Caco-2 (cell line): ENCODE results near the gene FOXJ1. TPM values are rescaled to one million over a fixed set of nuclear protein-coding genes. Genes with fewer than 3 reads are reported as not detected.

Source experiments
- BruUV-seq: library from RNA; stranded (reverse); fragments of 400-500 nt; replicated peaks from 2 replicates; lab custom pipeline; 2021; lab: Mats Ljungman, UMichigan
- CTCF ChIA-PET: fragments of 300-600 bp; sonication (Branson Sonifier 250); formaldehyde crosslinking; loops from one replicate; lab custom pipeline; 2022; ENCODE audit warnings: antibody characterized with exemption; lab: Charles Lee
- POLR2A ChIA-PET: fragments of 300-600 bp; sonication (Branson Sonifier 250); formaldehyde crosslinking; loops from one replicate; lab custom pipeline; 2022; ENCODE audit warnings: antibody characterized with exemption; lab: Charles Lee
- DNase-seq, 2 experiments: peaks; one replicate each; pipeline versions ENCODE4 v3.0.0 to v3.0.0-alpha.2; 2020 to 2022
- H3K27me3 ChIP-seq: replicated peaks from 2 replicates; pipeline ENCODE4 v1.6.0; 2011; ENCODE audit warnings: low read length; ENCODE audit not compliant: control insufficient read depth, insufficient read depth
- H3K36me3 ChIP-seq: 2 replicates; pipeline ENCODE4 v1.5.1; 2011; ENCODE audit warnings: low read length; ENCODE audit not compliant: control insufficient read depth, insufficient read depth
- H3K4me1 ChIP-seq: fragments of 250-450 bp; sonication (Bioruptor Pico); 2 replicates; pipeline ENCODE4 v1.5.1; 2020; ENCODE audit warnings: mild to moderate bottlenecking
- H3K4me3 ChIP-seq: 2 replicates; pipeline ENCODE4 v1.5.1; 2011; ENCODE audit warnings: low read depth, mild to moderate bottlenecking, control low read depth, low read length
- H3K9me3 ChIP-seq: fragments of 250-450 bp; sonication (Bioruptor Pico); 2 replicates; pipeline ENCODE4 v1.5.1; 2020; ENCODE audit warnings: mild to moderate bottlenecking, moderate library complexity
- H3K27ac Mint-ChIP-seq: one replicate; pipeline ENCODE4 v1.8.0; 2022; ENCODE audit warnings: mixed read lengths; ENCODE audit not compliant: unreplicated experiment
- H3K27me3 Mint-ChIP-seq: one replicate; pipeline ENCODE4 v1.8.0; 2022; ENCODE audit warnings: mixed read lengths; ENCODE audit not compliant: insufficient read depth, unreplicated experiment
- H3K36me3 Mint-ChIP-seq: one replicate; pipeline ENCODE4 v1.8.0; 2022; ENCODE audit warnings: mild to moderate bottlenecking, mixed read lengths; ENCODE audit not compliant: insufficient read depth, unreplicated experiment
- H3K4me1 Mint-ChIP-seq: one replicate; pipeline ENCODE4 v1.8.0; 2022; ENCODE audit warnings: low read depth, mixed read lengths; ENCODE audit not compliant: unreplicated experiment
- H3K4me3 Mint-ChIP-seq: one replicate; pipeline ENCODE4 v1.8.0; 2022; ENCODE audit warnings: mild to moderate bottlenecking, moderate library complexity, mixed read lengths; ENCODE audit not compliant: unreplicated experiment
- H3K9me3 Mint-ChIP-seq: one replicate; pipeline ENCODE4 v1.8.0; 2022; ENCODE audit warnings: mixed read lengths; ENCODE audit not compliant: unreplicated experiment
- intact Hi-C: fragments of 100-400 bp; cut with micrococcal nuclease; formaldehyde crosslinking; loops from one replicate; pipeline ENCODE4 v1.10.0; 2022; ENCODE audit not compliant: unreplicated experiment
- total RNA-seq: library from RNA; stranded (reverse); gene quantifications from 2 replicates; pipeline ENCODE4 v1.2.3, GENCODE V29; 2022
- TF ChIP-seq, protein P1 (sequence below), 2 experiments: fragments of 200-600 bp in 1 of 2; IDR thresholded peaks; 1 replicate in 1 of 2; 2 replicates in 1 of 2; pipeline versions ENCODE4 v1.5.1 to v1.8.0; 2011 to 2022; ENCODE audit warnings: antibody characterized with exemption in 1 of 2, control low read depth in 1 of 2, inconsistent platforms in 1 of 2, low read depth in 1 of 2, low read length in 1 of 2, mild to moderate bottlenecking in 1 of 2, moderate library complexity in 1 of 2; ENCODE audit not compliant: insufficient read depth in 1 of 2, severe bottlenecking in 1 of 2, unreplicated experiment in 1 of 2

Gene FOXJ1
- total RNA-seq, 1 experiment from 2014 or later = 10.7 TPM

DNA sequence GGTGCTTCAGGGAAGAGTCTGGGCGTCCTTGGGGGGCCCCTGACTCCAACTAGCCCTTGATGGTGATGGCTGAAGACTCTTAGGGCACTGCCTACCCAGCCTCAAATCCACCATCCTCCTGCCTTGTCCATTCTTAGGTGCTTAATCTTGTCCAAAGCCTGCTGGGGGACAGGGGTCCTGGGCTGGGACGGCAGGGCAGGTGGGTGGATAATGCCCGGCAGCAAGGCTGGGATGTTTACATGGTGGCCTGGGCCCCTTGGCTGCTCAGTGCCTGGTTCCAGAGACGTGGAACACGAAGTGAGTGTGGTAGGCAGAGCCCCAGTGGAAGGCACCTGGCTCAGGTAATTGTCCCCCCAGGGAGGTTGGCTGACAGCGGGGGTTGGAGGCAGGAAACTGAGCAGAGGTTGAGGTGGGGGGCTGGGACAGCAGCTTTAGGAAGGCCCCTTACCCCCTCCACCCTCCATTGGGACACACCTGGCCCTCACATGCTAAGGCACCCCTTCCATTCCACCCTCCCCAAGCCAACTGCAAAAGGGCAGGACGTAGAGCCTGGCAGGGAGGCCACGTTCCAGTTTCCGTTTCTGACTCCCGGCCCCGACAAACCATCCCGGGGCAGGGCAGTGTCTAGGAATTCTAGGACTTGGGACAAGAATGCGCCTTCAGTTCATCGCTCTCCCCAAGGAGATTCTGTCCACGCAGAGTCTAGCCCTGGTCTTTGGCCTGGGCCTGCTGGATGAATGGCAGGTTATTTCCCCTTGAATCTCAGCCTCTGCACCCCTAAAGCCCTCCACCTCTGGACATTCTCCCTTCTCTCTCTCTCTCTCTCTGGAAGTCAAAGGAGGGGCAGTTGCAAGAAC is 1.9 kb downstream of the FOXJ1 start:
- BruUV-seq = TSS peak; percentile 65
- no peaks in the 10 kb centered on the region for H3K9me3 Mint-ChIP-seq
- Histone ChIP-seq H3K27me3 (no peaks in the 10 kb centered on the region), H3K4me1 (peaks cover 80% of the 10 kb centered on the region), H3K9me3 (no peaks in the 10 kb centered on the region), H3K4me3 (no peak overlapping the region; the same call in none of the 2 replicates), H3K36me3 (no peaks in the 10 kb centered on the region)
- DNase-seq = peak in 1 of 2 experiments; percentile 41
- no peaks in the 10 kb centered on the region for H3K27me3 Mint-ChIP-seq
- ChIA-PET CTCF (interaction anchor here (0.6 to 1.4 kb wide), 12 partner anchors 14 to 493 kb away, joined by 3 to 10 read pairs (median 4); a partner anchor contains a TSS), POLR2A (interaction anchor here (0.5 to 1.3 kb wide), 13 partner anchors 12 to 1030 kb away, joined by 3 to 21 read pairs (median 7); partner anchors contain the start of genes FBF1, PRPSAP1 and SRP68)
- H3K27ac Mint-ChIP-seq = peak overlapping the region; percentile 88
- H3K36me3 Mint-ChIP-seq = peaks cover 29% of the 10 kb centered on the region
- H3K4me1 Mint-ChIP-seq = peaks cover 54% of the 10 kb centered on the region
- intact Hi-C loops = loop anchor here (1.0 kb wide), 1 partner anchor 67 kb away; the partner anchor contains the start of gene SRP68
- TF ChIP-seq, protein P1, sequence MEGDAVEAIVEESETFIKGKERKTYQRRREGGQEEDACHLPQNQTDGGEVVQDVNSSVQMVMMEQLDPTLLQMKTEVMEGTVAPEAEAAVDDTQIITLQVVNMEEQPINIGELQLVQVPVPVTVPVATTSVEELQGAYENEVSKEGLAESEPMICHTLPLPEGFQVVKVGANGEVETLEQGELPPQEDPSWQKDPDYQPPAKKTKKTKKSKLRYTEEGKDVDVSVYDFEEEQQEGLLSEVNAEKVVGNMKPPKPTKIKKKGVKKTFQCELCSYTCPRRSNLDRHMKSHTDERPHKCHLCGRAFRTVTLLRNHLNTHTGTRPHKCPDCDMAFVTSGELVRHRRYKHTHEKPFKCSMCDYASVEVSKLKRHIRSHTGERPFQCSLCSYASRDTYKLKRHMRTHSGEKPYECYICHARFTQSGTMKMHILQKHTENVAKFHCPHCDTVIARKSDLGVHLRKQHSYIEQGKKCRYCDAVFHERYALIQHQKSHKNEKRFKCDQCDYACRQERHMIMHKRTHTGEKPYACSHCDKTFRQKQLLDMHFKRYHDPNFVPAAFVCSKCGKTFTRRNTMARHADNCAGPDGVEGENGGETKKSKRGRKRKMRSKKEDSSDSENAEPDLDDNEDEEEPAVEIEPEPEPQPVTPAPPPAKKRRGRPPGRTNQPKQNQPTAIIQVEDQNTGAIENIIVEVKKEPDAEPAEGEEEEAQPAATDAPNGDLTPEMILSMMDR (IDR thresholded peaks at IDR 0.05; ENCODE audit: insufficient read depth in 1 of 2, low read depth in 1 of 2, low read length in 1 of 2, severe bottlenecking in 1 of 2, unreplicated experiment in 1 of 2) = no peak
- H3K4me3 Mint-ChIP-seq = peak overlapping the region; percentile 61

DNA sequence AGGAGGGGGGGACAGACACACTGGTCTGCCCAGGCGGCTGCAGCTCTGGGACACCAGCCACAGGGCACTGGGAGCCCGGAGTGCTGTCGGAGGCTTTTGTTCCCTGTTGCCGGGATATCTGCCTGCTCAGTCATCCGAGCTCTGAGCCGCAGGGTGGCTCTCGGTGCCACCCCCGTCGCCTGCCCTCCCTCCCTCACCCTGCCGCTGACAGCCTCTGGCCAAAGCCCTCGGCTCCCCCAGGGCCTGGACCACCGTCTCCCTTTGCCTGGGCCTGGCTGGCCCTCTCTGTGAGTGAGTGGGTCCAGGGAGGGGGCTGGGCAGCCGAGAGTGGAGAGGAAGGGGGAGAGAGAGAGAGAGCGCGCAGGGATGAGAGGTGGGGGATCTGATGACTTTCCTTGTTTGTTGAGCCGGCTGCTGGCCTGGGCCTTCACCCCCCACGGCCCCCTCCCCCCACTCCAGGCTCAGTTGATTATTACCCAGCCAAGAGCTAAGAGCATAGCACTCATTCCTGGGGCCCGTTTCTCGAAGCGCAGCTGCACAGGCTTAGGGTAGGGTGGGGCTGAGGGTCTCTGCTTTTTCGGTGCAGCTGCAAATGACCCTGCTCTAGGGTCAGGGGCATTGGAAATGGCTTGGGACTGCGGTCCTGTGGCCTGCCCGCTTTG is 2.7 kb downstream of the FOXJ1 start:
- H3K27ac Mint-ChIP-seq = peak overlapping the region; percentile 88
- ChIA-PET POLR2A (interaction anchor here (0.5 to 1.3 kb wide), 13 partner anchors 11 to 1029 kb away, joined by 3 to 21 read pairs (median 7); partner anchors contain the start of genes FBF1, PRPSAP1 and SRP68), CTCF (interaction anchor here (0.5 to 1.4 kb wide), 14 partner anchors 13 to 492 kb away, joined by 3 to 10 read pairs (median 4); a partner anchor contains a TSS)
- H3K9me3 Mint-ChIP-seq = no peaks in the 10 kb centered on the region
- H3K27me3 Mint-ChIP-seq = no peaks in the 10 kb centered on the region
- peak overlapping the region; percentile 61 for H3K4me3 Mint-ChIP-seq
- no peaks in the 10 kb centered on the region for H3K36me3 ChIP-seq
- peaks cover 57% of the 10 kb centered on the region for H3K4me1 Mint-ChIP-seq
- H3K4me1 ChIP-seq = peaks cover 87% of the 10 kb centered on the region
- no peaks in the 10 kb centered on the region for H3K9me3 ChIP-seq
- H3K4me3 ChIP-seq = peak overlapping the region; percentile 4
- H3K27me3 ChIP-seq = no peaks in the 10 kb centered on the region
- TF ChIP-seq, protein P1 (IDR thresholded peaks at IDR 0.05; ENCODE audit: insufficient read depth in 1 of 2, low read depth in 1 of 2, low read length in 1 of 2, severe bottlenecking in 1 of 2, unreplicated experiment in 1 of 2) = peak in 1 of 2 experiments; percentile 5
- intact Hi-C loops = loop anchor here (1.0 kb wide), 1 partner anchor 66 kb away; the partner anchor contains the start of gene SRP68
- DNase-seq = peak; percentile 91 to 94
- no TSS peak for BruUV-seq
- H3K36me3 Mint-ChIP-seq = peaks cover 34% of the 10 kb centered on the region
